Fibroblast of villous mesenchyme (primary cell): ENCODE results near the gene TEDC2. TPM values are rescaled to one million over a fixed set of nuclear protein-coding genes. Genes with fewer than 3 reads are reported as not detected.

Experiments
- DNase-seq: peaks from one replicate; pipeline ENCODE4 v3.0.0-alpha.2; 2010; ENCODE audit warnings: low read depth
- H3K4me3 ChIP-seq: 2 replicates; pipeline ENCODE4 v1.5.1; 2011; ENCODE audit warnings: low read depth, mild to moderate bottlenecking, low read length
- total RNA-seq: library from RNA; depleted of rRNA; stranded (reverse); fragments of >200 nt; gene quantifications from 2 replicates; pipeline ENCODE4 v1.2.3, GENCODE V29; 2012
- TF ChIP-seq, protein P1 (sequence below): IDR thresholded peaks from 2 replicates; pipeline ENCODE4 v1.5.1; 2012; ENCODE audit warnings: low read depth, mild to moderate bottlenecking, low read length; ENCODE audit not compliant: insufficient read depth

Gene TEDC2
- total RNA-seq, 1 donor = 6.9 TPM

DNA sequence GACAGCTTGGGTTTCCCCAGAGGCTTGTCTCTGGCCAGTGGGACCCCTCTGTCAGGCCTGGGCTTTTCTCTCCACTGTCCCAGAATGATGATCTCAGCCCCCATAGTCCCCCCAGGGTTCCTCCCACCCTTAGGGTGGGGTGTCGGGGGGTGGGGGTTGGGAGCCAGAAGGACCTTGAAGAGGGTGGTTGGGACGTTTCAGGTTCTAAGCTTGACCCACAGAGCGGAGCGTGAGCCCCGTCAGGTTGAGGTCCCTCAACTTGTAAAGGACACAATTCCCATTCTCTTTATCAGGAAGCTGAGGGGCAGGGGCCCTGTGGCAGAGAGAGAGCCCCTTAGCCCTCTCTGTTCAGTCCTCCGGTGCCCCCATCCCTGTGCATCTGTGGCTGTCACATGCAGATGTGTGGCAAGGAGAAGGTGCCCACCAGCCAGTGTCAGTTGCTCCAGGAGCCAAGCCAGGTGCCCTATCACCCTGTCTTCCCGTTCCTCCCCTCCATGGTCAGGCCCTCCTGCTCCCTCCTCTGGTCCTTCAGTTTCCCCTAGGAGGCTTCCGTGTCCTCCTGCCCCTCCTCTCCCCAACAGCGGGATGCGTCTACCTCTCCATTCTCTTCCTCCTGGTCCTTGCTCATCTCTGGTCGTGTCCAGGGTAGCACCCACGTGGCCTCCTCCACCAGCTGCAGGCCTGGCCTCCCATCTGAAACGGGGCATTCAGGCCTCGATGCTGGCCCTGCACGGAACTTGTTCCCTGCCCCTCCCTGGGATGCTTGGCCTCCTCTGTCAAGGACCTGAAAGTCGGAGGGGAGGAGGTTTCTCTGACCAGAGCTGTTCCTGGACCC is 9.7 kb downstream of the TEDC2 start:
- DNase-seq = no peak
- H3K4me3 ChIP-seq = no peak overlapping the region
- TF ChIP-seq, protein P1, sequence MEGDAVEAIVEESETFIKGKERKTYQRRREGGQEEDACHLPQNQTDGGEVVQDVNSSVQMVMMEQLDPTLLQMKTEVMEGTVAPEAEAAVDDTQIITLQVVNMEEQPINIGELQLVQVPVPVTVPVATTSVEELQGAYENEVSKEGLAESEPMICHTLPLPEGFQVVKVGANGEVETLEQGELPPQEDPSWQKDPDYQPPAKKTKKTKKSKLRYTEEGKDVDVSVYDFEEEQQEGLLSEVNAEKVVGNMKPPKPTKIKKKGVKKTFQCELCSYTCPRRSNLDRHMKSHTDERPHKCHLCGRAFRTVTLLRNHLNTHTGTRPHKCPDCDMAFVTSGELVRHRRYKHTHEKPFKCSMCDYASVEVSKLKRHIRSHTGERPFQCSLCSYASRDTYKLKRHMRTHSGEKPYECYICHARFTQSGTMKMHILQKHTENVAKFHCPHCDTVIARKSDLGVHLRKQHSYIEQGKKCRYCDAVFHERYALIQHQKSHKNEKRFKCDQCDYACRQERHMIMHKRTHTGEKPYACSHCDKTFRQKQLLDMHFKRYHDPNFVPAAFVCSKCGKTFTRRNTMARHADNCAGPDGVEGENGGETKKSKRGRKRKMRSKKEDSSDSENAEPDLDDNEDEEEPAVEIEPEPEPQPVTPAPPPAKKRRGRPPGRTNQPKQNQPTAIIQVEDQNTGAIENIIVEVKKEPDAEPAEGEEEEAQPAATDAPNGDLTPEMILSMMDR = no peak

DNA sequence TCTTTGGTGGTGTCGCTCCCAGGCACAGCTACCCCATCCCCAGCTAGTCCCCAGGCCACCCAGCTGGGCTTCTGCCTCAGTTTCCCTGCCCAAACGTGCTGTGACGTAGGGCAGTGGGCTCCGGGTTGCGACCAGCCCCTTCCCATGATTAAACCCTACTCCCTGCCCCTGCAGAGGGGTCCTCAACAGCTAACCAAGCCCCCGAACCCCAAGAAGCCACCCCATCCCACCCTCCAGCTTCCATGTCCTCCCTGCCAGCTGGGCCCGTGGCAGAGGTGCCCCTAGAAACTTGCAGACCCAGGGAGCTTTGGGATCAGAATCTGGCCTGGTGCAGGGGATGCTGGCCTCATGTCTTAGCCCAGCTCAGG is 10.3 kb downstream of the TEDC2 start:
- TF ChIP-seq, protein P1 = no peak
- H3K4me3 ChIP-seq = no peak overlapping the region
- no peak for DNase-seq

DNA sequence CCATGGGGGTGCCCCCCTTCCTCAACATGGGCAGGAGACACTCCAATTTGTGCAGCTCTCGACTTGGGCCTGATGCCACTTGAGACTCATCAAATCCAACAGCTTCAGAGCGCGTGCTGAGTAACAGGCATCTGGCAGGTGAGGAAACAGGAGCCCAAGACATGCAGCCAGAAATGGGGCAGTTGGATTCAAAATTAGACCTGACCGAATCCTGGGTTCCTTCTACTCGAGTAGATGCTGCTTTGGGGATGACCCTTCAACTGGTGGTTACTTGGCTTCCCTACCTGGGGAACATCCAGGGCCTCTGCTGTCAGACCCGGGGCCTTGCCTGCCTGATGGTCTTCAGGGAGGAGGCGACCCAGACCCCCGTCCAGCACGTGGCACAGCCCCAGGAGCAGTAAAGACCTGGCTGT is 10.7 kb downstream of the TEDC2 start:
- DNase-seq = no peak
- H3K4me3 ChIP-seq = no peak overlapping the region
- TF ChIP-seq, protein P1 = no peak

DNA sequence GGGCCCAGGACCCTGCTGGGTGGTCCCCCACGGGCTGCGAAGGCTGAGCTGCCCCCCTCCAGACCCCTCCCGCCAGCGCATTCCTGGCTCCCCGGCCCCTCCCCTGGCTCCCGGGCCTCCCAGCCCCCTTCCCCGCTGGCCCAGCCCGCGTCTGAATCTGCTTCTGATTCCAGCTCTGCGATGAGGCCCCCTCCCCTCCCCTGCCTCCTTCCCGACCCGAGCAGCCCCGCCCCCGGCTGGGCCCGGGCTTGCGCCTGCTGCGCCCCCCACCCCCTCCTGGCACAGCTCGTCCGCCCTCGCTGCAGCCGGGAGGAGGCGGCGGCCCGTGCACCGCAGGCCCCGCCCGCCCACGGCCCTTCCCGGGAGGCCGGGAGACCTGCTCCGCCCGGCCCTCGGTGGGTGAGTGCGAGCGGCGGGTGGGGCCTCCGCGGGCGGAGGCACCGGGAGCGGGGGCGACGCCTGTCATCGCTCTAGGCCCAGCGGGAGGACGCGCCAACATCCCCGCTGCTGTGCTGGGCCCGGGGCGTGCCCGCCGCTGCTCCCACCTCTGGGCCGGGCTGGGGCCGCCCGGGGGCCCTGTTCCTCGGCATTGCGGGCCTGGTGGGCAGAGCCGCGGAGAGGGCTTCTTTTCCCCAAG is 11.2 kb downstream of the TEDC2 start, which contains the start of gene NTN3:
Gene NTN3 (plus strand): TSS at position 282 of the 637 bp plus-strand sequence. CDS start 405 bp downstream, outside the sequence.
- TF ChIP-seq, protein P1 = no peak
- DNase-seq = no peak
- peak within 1 kb of the TSS; percentile 35 for H3K4me3 ChIP-seq

DNA sequence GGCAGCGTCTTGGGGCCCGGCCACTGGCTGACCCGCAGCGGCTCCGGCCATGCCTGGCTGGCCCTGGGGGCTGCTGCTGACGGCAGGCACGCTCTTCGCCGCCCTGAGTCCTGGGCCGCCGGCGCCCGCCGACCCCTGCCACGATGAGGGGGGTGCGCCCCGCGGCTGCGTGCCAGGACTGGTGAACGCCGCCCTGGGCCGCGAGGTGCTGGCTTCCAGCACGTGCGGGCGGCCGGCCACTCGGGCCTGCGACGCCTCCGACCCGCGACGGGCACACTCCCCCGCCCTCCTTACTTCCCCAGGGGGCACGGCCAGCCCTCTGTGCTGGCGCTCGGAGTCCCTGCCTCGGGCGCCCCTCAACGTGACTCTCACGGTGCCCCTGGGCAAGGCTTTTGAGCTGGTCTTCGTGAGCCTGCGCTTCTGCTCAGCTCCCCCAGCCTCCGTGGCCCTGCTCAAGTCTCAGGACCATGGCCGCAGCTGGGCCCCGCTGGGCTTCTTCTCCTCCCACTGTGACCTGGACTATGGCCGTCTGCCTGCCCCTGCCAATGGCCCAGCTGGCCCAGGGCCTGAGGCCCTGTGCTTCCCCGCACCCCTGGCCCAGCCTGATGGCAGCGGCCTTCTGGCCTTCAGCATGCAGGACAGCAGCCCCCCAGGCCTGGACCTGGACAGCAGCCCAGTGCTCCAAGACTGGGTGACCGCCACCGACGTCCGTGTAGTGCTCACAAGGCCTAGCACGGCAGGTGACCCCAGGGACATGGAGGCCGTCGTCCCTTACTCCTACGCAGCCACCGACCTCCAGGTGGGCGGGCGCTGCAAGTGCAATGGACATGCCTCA is 12.0 kb downstream of the TEDC2 start:
- DNase-seq = no peak
- peak overlapping the region; percentile 35 for H3K4me3 ChIP-seq
- TF ChIP-seq, protein P1 = no peak

DNA sequence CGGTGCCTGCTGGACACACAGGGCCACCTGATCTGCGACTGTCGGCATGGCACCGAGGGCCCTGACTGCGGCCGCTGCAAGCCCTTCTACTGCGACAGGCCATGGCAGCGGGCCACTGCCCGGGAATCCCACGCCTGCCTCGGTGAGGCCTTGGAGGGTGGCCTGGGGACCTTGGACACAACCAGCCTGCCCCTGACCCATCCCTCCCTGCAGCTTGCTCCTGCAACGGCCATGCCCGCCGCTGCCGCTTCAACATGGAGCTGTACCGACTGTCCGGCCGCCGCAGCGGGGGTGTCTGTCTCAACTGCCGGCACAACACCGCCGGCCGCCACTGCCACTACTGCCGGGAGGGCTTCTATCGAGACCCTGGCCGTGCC is 12.6 kb downstream of the TEDC2 start:
- TF ChIP-seq, protein P1 = no peak
- DNase-seq = no peak
- H3K4me3 ChIP-seq = no peak overlapping the region
